ENCODE measurements around the gene DDX42.

- TF ChIP-seq CTCF (IDR thresholded peaks at IDR 0.05; ENCODE audit: poor library complexity, severe bottlenecking) (no peak), MXI1 (conservative IDR thresholded peaks at IDR 0.05; ENCODE audit: poor library complexity, severe bottlenecking) (no peak), EP300 (conservative IDR thresholded peaks at IDR 0.05; ENCODE audit: poor library complexity, severe bottlenecking) (no peak), EZH2 (IDR thresholded peaks at IDR 0.05; ENCODE audit: borderline replicate concordance, insufficient read depth, low read length, poor library complexity, severe bottlenecking) (no peak)
Observed at GRCh38 chr17:63833741-63834373, 59.9 kb downstream of the DDX42 start.
